K562 (cell line): Measurements from ENCODE around the gene RASEF. TPM values are rescaled to one million over a fixed set of nuclear protein-coding genes. Genes with fewer than 3 reads are reported as not detected.

Experiments used
- ATAC-seq: fragments of 200-7000 bp; cut with Tn5 transposase; 3 replicates; pipeline ENCODE4 v1.9.1; 2020; ENCODE audit warnings: moderate library complexity
- BruUV-seq: library from RNA; stranded (reverse); fragments of 400-500 nt; replicated peaks from 2 replicates; lab custom pipeline; 2021; lab: Mats Ljungman, UMichigan
- CTCF ChIA-PET: fragments of 300-600 bp; formaldehyde crosslinking; extraction: SDS; loops from one replicate; lab custom pipeline; 2021; ENCODE audit warnings: low intra/inter-chr PET ratio; lab: Yijun Ruan, JAX
- POLR2A ChIA-PET: fragments of 300-600, 350-650 bp; sonication (Branson Sonifier 250); formaldehyde crosslinking; extraction: SDS; loops from one replicate; lab custom pipeline; 2021; ENCODE audit warnings: antibody characterized with exemption, inconsistent platforms; lab: Yijun Ruan, JAX
- DNase-seq, 4 experiments: peaks; one replicate each; pipeline versions ENCODE4 v3.0.0 to v3.0.0-alpha.2; 2011 to 2018; ENCODE audit warnings: low spot score in 3 of 4, mixed read lengths in 3 of 4; ENCODE audit errors: extremely low read depth in 1 of 4
- FAIRE-seq: peaks from 2 replicates; lab custom pipeline; 2011; peaks lifted over from hg19 to GRCh38; lab: Jason Lieb, UNC
- H2AFZ ChIP-seq: 2 replicates; pipeline ENCODE4 v1.6.0; 2011; ENCODE audit warnings: low read depth, low read length, control low read depth, inconsistent platforms
- H3K27ac ChIP-seq: fragments of 200-600 bp; 3 replicates; pipeline ENCODE4 v1.8.0; 2011; ENCODE audit warnings: low read depth, mild to moderate bottlenecking, control low read depth, inconsistent platforms, low read length, moderate library complexity, mixed read lengths; ENCODE audit errors: extremely low read depth
- H3K27me3 ChIP-seq, 2 experiments: fragments of 300-600 bp in 1 of 2; 2 replicates in 1 of 2; 3 replicates in 1 of 2; pipeline versions ENCODE4 v1.6.0 to v1.8.0; 2011; ENCODE audit warnings: inconsistent platforms in 2 of 2, low read length in 2 of 2, mild to moderate bottlenecking in 1 of 2, mixed read lengths in 1 of 2, moderate library complexity in 1 of 2; ENCODE audit not compliant: control insufficient read depth in 2 of 2, insufficient read depth in 2 of 2
- H3K36me3 ChIP-seq: fragments of 300-600 bp; 3 replicates; pipeline ENCODE4 v1.8.0; 2011; ENCODE audit warnings: mild to moderate bottlenecking, low read length, inconsistent platforms; ENCODE audit not compliant: control insufficient read depth, insufficient read depth
- H3K4me1 ChIP-seq, 2 experiments: fragments of 200-600 bp in 1 of 2; replicated peaks in 1 of 2; 2 replicates in 1 of 2; 3 replicates in 1 of 2; pipeline versions ENCODE4 v1.5.1 to v1.8.0; 2011; ENCODE audit warnings: inconsistent platforms in 2 of 2, low read length in 2 of 2, mild to moderate bottlenecking in 1 of 2, mixed read lengths in 1 of 2, moderate library complexity in 1 of 2; ENCODE audit not compliant: control insufficient read depth in 2 of 2, insufficient read depth in 2 of 2
- H3K4me2 ChIP-seq: 2 replicates; pipeline ENCODE4 v1.6.1; 2011; ENCODE audit warnings: low read length, control low read depth, inconsistent platforms, mixed read lengths; ENCODE audit not compliant: insufficient read depth
- H3K4me3 ChIP-seq: fragments of 200-600 bp; sonication (generic), shearing (Covaris generic); 2 replicates; pipeline ENCODE4 v1.5.1; 2016; ENCODE audit warnings: control low read depth, inconsistent platforms
- H3K79me2 ChIP-seq: fragments of 200-600 bp; 3 replicates; pipeline ENCODE4 v1.8.0; 2011; ENCODE audit warnings: low read length, inconsistent platforms; ENCODE audit not compliant: control insufficient read depth, insufficient read depth
- H3K9ac ChIP-seq, 2 experiments: 2 replicates each; pipeline versions ENCODE4 v1.6.0 to v1.6.1; 2011; ENCODE audit warnings: low read depth in 2 of 2, low read length in 2 of 2, control low read depth in 1 of 2, inconsistent platforms in 1 of 2, mild to moderate bottlenecking in 1 of 2, mixed read lengths in 1 of 2; ENCODE audit not compliant: insufficient read depth in 1 of 2
- H3K9me1 ChIP-seq: one replicate; pipeline ENCODE4 v1.6.0; 2011; ENCODE audit warnings: inconsistent platforms, mild to moderate bottlenecking, low read length, moderate library complexity; ENCODE audit not compliant: control insufficient read depth, insufficient read depth
- H3K9me3 ChIP-seq: replicated peaks from 2 replicates; pipeline ENCODE4 v1.5.1; 2011; ENCODE audit warnings: low read depth, low read length, inconsistent platforms; ENCODE audit not compliant: control insufficient read depth, insufficient read depth
- H4K20me1 ChIP-seq: replicated peaks from 2 replicates; pipeline ENCODE4 v1.6.1; 2011; ENCODE audit warnings: low read length, inconsistent platforms, mixed read lengths; ENCODE audit not compliant: control insufficient read depth, insufficient read depth
- CTCF ChIP-seq, 3 experiments: IDR thresholded peaks in 2 of 3; conservative IDR thresholded peaks in 1 of 3; 2 replicates each; pipeline ENCODE4 v1.5.1; 2011 to 2012; ENCODE audit warnings: low read length in 3 of 3, mild to moderate bottlenecking in 3 of 3, control low read depth in 2 of 3, improper control_type of control experiment in 1 of 3, inconsistent platforms in 1 of 3, low read depth in 1 of 3, mixed read lengths in 1 of 3, moderate library complexity in 1 of 3; ENCODE audit not compliant: insufficient read depth in 2 of 3
- DEAF1 ChIP-seq: fragments of 450-650 bp; formaldehyde crosslinking; IDR thresholded peaks from 2 replicates; pipeline ENCODE4 v1.4.0; 2020; ENCODE audit warnings: mild to moderate bottlenecking, moderate library complexity
- HIVEP1 ChIP-seq: fragments of 250-450 bp; sonication (Bioruptor Pico); IDR thresholded peaks from 2 replicates; pipeline ENCODE4 v1.4.0; 2020; ENCODE audit warnings: mild to moderate bottlenecking
- HOMEZ ChIP-seq: fragments of 250-450 bp; sonication (Bioruptor Pico); IDR thresholded peaks from 2 replicates; pipeline ENCODE4 v1.4.0; 2020; ENCODE audit warnings: mild to moderate bottlenecking, moderate library complexity
- PCBP1 ChIP-seq: fragments of 200-400 bp; formaldehyde crosslinking; IDR thresholded peaks from 2 replicates; pipeline ENCODE4 v1.6.1; 2018; ENCODE audit warnings: mild to moderate bottlenecking, low read depth, low read length; ENCODE audit not compliant: poor library complexity, severe bottlenecking
- RAD21 ChIP-seq, 2 experiments: fragments of 250-450 bp in 1 of 2; fragments of 450-650 bp in 1 of 2; sonication (Bioruptor Pico) in 1 of 2; formaldehyde crosslinking in 1 of 2; IDR thresholded peaks in 1 of 2; conservative IDR thresholded peaks in 1 of 2; 2 replicates each; pipeline versions ENCODE4 v1.4.0 to v1.8.0; 2020 to 2022; ENCODE audit warnings: mild to moderate bottlenecking in 2 of 2, moderate library complexity in 1 of 2
- RFX1 ChIP-seq: fragments of 450-650 bp; IDR thresholded peaks from 2 replicates; pipeline ENCODE4 v1.6.1; 2016; ENCODE audit warnings: mild to moderate bottlenecking, moderate library complexity
- RUNX1 ChIP-seq: sonication (generic); IDR thresholded peaks from 2 replicates; pipeline ENCODE4 v1.6.1; 2016; ENCODE audit warnings: antibody characterized with exemption, low read depth
- SMC3 ChIP-seq: conservative IDR thresholded peaks from 2 replicates; pipeline ENCODE4 v1.6.1; 2011; ENCODE audit warnings: low read depth, low read length, improper control_type of control experiment; ENCODE audit not compliant: insufficient read depth
- ZNF224 ChIP-seq: sonication (generic); formaldehyde crosslinking; IDR thresholded peaks from 2 replicates; pipeline ENCODE4 v1.8.0; 2022; ENCODE audit warnings: mild to moderate bottlenecking, missing genetic modification reagents
- WGBS: fragments of 100-300 bp; shearing (Covaris generic); methylation state at CpG from one replicate; pipeline ENCODE4 v1.1.6; 2016; ENCODE audit warnings: low coverage, mixed read lengths; ENCODE audit not compliant: insufficient coverage; ENCODE audit errors: missing lambda C conversion rate; 5-methylcytosine and 5-hydroxymethylcytosine counted together
- in situ Hi-C: fragments of 300-500 bp; cut with MboI; formaldehyde crosslinking; loops from 4 replicates; pipeline ENCODE4 v1.15.0; 2018; ENCODE audit warnings: inconsistent platforms, mixed read lengths
- intact Hi-C: fragments of 100-400 bp; cut with micrococcal nuclease; formaldehyde crosslinking; loops from 2 replicates; pipeline ENCODE4 v1.14.2; 2022
- polyA plus RNA-seq, 8 experiments: library from polyadenylated mRNA; depleted of rRNA in 4 of 8; stranded (reverse) in 5 of 8; unstranded in 3 of 8; fragments of >200 nt; fragmentation: Nextera tagmentation in 2 of 8; fragmentation: Illumina TruSeq in 1 of 8; extraction: Ambion mirVana in 2 of 8; extraction: Trizol in 1 of 8; gene quantifications; 2 replicates each; pipeline versions ENCODE4 v1.2.1 to v1.2.3, GENCODE V29; 2011 to 2014; ENCODE audit warnings: inconsistent platforms in 1 of 8, missing spikeins in 1 of 8
- total RNA-seq, 7 experiments: library from RNA; depleted of rRNA in 6 of 7; stranded (reverse); fragments of >200 nt in 6 of 7; fragmentation: Illumina TruSeq in 2 of 7; extraction: Trizol in 2 of 7; gene quantifications; 2 replicates each; pipeline versions ENCODE4 v1.2.1 to v1.2.3, GENCODE V29; 2011 to 2021; ENCODE audit warnings: low replicate concordance in 1 of 7

Gene RASEF
- total and polyA plus RNA-seq, 9 of the 15 experiments (the other 6 are each of a cell fraction or from before 2014, with no cell fraction given), result 0.01 to 0.18 (median 0.11) TPM; not detected in 4

- TF ChIP-seq PCBP1 (no peak), HOMEZ (CRISPR knock-in tag) (no peak)
These were observed 94.6 kb downstream of the RASEF start (continued) for GRCh38 chr9:82968388-82968787.

GRCh38 chr9:82961504-82962125 lies 101.3 kb downstream of the RASEF start:
- no peak overlapping the region for H2AFZ ChIP-seq
- ChIA-PET POLR2A (no interaction called here), CTCF (no interaction called here)
- H3K79me2 ChIP-seq, result no peaks in the 10 kb centered on the region
- no peaks in the 10 kb centered on the region for H3K9me3 ChIP-seq
- H3K9me1 ChIP-seq, result no peaks in the 10 kb centered on the region
- no TSS peak for BruUV-seq
- FAIRE-seq, result peak; percentile 32
- no peak overlapping the region for H3K4me2 ChIP-seq
- ATAC-seq, result peak; percentile 72
- WGBS, result 0% methylated on average over 6 of the region's 7 CpGs
- peak; percentile 45 to 63 (median 54) for DNase-seq
- no peak overlapping the region for H3K4me3 ChIP-seq
- no peaks in the 10 kb centered on the region for H4K20me1 ChIP-seq
- TF ChIP-seq CTCF (IDR thresholded peaks at IDR 0.05 in 2 of 3, conservative IDR thresholded peaks at IDR 0.05 in 1 of 3; ENCODE audit: insufficient read depth in 2 of 3, low read depth in 1 of 3, low read length in 3 of 3) (peak; percentile 36 to 59 (median 49); a peak in 5 of 6 replicates), ZNF224 (CRISPR knock-in tag) (no peak), HIVEP1 (CRISPR knock-in tag) (no peak), RUNX1 (no peak), DEAF1 (CRISPR knock-in tag) (peak; percentile 24; the same call in 1 of the 2 replicates), RAD21 (CRISPR knock-in tag; conservative IDR thresholded peaks at IDR 0.05 in 1 of 2, IDR thresholded peaks at IDR 0.05 in 1 of 2) (peak; percentile 58 to 68), RFX1 (peak; percentile 25; the same call in 1 of the 2 replicates), SMC3 (peak; percentile 25; the same call in 1 of the 2 replicates)
- in situ Hi-C loops (no loop called here), intact Hi-C loops (no loop called here)
- H3K36me3 ChIP-seq, result no peaks in the 10 kb centered on the region
- no peak overlapping the region for H3K27ac ChIP-seq
- H3K27me3 ChIP-seq, result no peaks in the 10 kb centered on the region
- no peak overlapping the region for H3K9ac ChIP-seq
- H3K4me1 ChIP-seq, result no peaks in the 10 kb centered on the region
